Measurements from ENCODE around the gene NUB1. TPM values are rescaled to one million over a fixed set of nuclear protein-coding genes. Genes with fewer than 3 reads are reported as not detected.

Gene NUB1
- total RNA-seq, 2 donors from 2014 or later, result 46.4 to 53.7 TPM

DNA sequence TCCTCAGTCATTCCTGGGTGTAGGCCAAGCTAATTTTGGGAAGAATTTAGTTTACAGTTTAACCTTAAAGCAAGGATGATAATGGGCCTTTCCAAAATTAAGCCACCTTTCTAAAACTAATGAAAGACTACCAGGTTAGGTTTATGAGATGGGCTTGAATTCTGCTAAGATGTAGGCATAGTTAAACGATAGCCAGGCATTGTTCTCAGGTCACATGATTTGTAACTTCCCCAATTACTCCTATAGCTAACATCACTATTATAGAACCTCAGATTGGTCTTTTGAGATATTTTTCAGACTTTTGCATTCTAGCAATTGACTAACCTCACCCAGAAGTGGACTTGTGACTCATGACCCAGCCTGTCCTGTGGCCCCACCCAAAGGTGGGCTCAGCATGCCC, 7.0 kb upstream of the NUB1 start:
- no peaks in the 10 kb centered on the region for H3K9me3 ChIP-seq

DNA sequence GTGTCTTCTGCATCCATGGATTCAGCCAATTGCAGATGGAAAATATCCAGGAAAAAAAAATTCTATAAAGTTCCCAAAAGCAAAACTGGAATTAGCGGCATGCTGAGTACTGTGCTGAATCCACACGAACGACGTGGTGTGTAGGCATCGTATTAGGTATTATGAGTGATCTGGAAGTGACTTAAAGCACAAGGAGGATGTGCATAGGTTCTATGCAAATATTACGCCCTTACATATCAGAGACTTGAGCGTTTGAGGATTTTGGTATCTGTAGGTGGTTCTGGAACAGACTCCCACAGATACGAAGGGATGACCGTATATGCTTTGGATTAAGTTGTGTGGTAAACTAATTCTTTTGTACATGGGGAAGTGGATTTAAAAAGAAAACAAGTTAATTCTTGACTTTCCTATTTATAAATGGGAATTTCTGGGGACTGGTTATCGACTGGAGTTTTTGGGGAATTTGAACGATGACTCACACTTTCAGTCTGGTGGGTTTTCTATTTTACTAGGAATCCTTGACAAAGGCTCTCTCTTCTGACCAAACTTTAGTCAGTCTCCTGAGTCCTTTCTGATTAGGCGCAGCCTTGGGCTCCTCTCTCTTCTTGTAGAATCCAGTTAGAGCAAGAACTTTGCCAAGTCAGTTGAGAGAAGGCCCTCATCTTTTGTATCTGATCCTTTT, 5.4 kb upstream of the NUB1 start:
- Histone ChIP-seq H3K27me3 (replicated peaks; ENCODE audit: insufficient read depth) (no peaks in the 10 kb centered on the region), H3K27ac (no peak overlapping the region), H3K9me3 (no peaks in the 10 kb centered on the region), H3K4me3 (no peak overlapping the region), H3K4me1 (replicated peaks) (no peaks in the 10 kb centered on the region), H3K36me3 (no peaks in the 10 kb centered on the region)
- intact Hi-C loops (cut with DNase I), result no loop called here
- TF ChIP-seq, protein P1, sequence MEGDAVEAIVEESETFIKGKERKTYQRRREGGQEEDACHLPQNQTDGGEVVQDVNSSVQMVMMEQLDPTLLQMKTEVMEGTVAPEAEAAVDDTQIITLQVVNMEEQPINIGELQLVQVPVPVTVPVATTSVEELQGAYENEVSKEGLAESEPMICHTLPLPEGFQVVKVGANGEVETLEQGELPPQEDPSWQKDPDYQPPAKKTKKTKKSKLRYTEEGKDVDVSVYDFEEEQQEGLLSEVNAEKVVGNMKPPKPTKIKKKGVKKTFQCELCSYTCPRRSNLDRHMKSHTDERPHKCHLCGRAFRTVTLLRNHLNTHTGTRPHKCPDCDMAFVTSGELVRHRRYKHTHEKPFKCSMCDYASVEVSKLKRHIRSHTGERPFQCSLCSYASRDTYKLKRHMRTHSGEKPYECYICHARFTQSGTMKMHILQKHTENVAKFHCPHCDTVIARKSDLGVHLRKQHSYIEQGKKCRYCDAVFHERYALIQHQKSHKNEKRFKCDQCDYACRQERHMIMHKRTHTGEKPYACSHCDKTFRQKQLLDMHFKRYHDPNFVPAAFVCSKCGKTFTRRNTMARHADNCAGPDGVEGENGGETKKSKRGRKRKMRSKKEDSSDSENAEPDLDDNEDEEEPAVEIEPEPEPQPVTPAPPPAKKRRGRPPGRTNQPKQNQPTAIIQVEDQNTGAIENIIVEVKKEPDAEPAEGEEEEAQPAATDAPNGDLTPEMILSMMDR (IDR thresholded peaks at IDR 0.05), result no peak
- TF ChIP-seq POLR2A (IDR thresholded peaks at IDR 0.05) (no peak), POLR2AphosphoS5 (IDR thresholded peaks at IDR 0.05) (no peak)
- 84% methylated on average over 12 of the region's 12 CpGs for WGBS
- DNase-seq (ENCODE audit: low spot score), result no peak

More for the DNA sequence above, 7.0 kb upstream of the NUB1 start:
- WGBS, result 31% methylated on average over 1 of the region's 1 CpG
- DNase-seq (ENCODE audit: low spot score), result no peak
- Histone ChIP-seq H3K27me3 (replicated peaks; ENCODE audit: insufficient read depth) (no peaks in the 10 kb centered on the region), H3K36me3 (no peaks in the 10 kb centered on the region), H3K27ac (no peak overlapping the region), H3K4me1 (replicated peaks) (no peaks in the 10 kb centered on the region), H3K4me3 (no peak overlapping the region)
- TF ChIP-seq POLR2A (IDR thresholded peaks at IDR 0.05), result no peak
- no peak for TF ChIP-seq POLR2AphosphoS5 (IDR thresholded peaks at IDR 0.05)
- TF ChIP-seq, protein P1 (IDR thresholded peaks at IDR 0.05), result no peak
- intact Hi-C loops (cut with DNase I), result no loop called here

DNA sequence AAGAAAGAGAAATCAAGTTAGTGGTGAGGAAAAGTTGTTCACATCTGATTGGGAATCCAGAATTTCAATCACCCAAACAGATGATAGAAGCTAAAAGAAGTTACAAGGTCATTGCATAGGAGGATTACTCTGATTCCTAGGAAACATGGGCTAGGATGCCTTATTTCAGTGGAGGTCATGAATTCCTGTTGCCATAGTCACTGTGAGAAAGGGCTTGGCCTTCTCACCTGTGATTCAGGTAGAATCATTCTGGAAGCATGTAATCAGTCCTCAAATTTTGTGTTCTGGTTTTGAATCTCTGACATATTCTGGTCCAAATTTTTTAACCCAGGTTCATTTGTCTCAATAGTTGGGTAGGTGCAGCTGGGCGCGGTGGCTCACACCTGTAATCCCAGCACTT, 4.3 kb upstream of the NUB1 start:
- intact Hi-C loops (cut with DNase I), result no loop called here
- Histone ChIP-seq H3K4me1 (replicated peaks) (no peaks in the 10 kb centered on the region), H3K9me3 (no peaks in the 10 kb centered on the region), H3K27me3 (replicated peaks; ENCODE audit: insufficient read depth) (no peaks in the 10 kb centered on the region), H3K27ac (no peak overlapping the region), H3K36me3 (no peaks in the 10 kb centered on the region), H3K4me3 (no peak overlapping the region)
- TF ChIP-seq POLR2AphosphoS5 (IDR thresholded peaks at IDR 0.05) (no peak), POLR2A (IDR thresholded peaks at IDR 0.05) (no peak)
- TF ChIP-seq, protein P1 (IDR thresholded peaks at IDR 0.05), result no peak
- no peak for DNase-seq (ENCODE audit: low spot score)
- 97% methylated on average over 2 of the region's 2 CpGs for whole genome bisulfite sequencing

DNA sequence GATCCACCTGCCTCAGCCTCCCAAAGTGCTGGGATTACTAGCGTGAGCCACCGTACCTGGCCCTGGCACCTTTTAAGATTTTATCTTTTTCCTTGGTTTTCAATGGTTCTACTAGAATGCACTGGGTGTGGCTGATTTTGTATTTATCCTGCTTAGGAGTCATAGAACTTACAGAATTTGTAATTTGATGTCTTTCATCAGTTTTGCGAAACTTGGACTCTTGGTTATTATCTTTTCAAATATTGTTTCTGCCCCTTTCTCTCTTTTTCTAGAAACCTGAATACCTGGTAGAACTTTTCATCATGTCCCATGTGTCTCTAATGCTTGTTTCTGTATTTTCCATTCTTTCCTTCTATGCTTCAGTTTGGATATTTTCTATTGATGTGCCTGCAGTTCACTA, 2.8 kb upstream of the NUB1 start:
- intact Hi-C loops (cut with DNase I), result no loop called here
- no peak for DNase-seq (ENCODE audit: low spot score)

More for the DNA sequence above, 2.8 kb upstream of the NUB1 start:
- Histone ChIP-seq H3K4me3 (no peak overlapping the region), H3K27me3 (replicated peaks; ENCODE audit: insufficient read depth) (no peaks in the 10 kb centered on the region), H3K27ac (no peak overlapping the region), H3K4me1 (replicated peaks) (peaks cover 7% of the 10 kb centered on the region), H3K9me3 (no peaks in the 10 kb centered on the region), H3K36me3 (no peaks in the 10 kb centered on the region)
- 80% methylated on average over 3 of the region's 3 CpGs for WGBS
- TF ChIP-seq POLR2AphosphoS5 (IDR thresholded peaks at IDR 0.05) (no peak), POLR2A (IDR thresholded peaks at IDR 0.05) (no peak)
- TF ChIP-seq, protein P1 (IDR thresholded peaks at IDR 0.05), result no peak
